Activated CD4-positive, alpha-beta T cell treated with anti-CD3 and anti-CD28 coated beads, Interleukin-2, amount 10 ng/mL, durations not matched to agents 24 days and 14 days (primary cell): Measurements from ENCODE around the gene GPSM1. TPM values are rescaled to one million over a fixed set of nuclear protein-coding genes. Genes with fewer than 3 reads are reported as not detected.

Source experiments
- DNase-seq: peaks from one replicate; pipeline ENCODE4 v3.0.0; 2022
- H3K27ac Mint-ChIP-seq: one replicate; pipeline ENCODE4 v1.8.0; 2022; ENCODE audit warnings: mild to moderate bottlenecking, mixed read lengths
- H3K27me3 Mint-ChIP-seq: one replicate; pipeline ENCODE4 v1.8.0; 2022; ENCODE audit warnings: mixed read lengths
- H3K36me3 Mint-ChIP-seq: one replicate; pipeline ENCODE4 v1.8.0; 2022; ENCODE audit warnings: low read depth, mild to moderate bottlenecking, mixed read lengths
- H3K4me1 Mint-ChIP-seq: one replicate; pipeline ENCODE4 v1.8.0; 2021; ENCODE audit warnings: mixed read lengths
- H3K4me3 Mint-ChIP-seq: one replicate; pipeline ENCODE4 v1.8.0; 2022; ENCODE audit warnings: mild to moderate bottlenecking, moderate library complexity, mixed read lengths
- H3K9me3 Mint-ChIP-seq: one replicate; pipeline ENCODE4 v1.8.0; 2021; ENCODE audit warnings: mixed read lengths
- intact Hi-C: fragments of 100-400 bp; cut with micrococcal nuclease; formaldehyde crosslinking; loops from one replicate; pipeline ENCODE4 v1.15.1; 2023
- total RNA-seq: library from RNA; stranded (reverse); gene quantifications from 2 replicates; pipeline ENCODE4 v1.2.3, GENCODE V29; 2022

GPSM1 gene
- total RNA-seq, 1 donor from 2014 or later, result 19.2 TPM

DNA sequence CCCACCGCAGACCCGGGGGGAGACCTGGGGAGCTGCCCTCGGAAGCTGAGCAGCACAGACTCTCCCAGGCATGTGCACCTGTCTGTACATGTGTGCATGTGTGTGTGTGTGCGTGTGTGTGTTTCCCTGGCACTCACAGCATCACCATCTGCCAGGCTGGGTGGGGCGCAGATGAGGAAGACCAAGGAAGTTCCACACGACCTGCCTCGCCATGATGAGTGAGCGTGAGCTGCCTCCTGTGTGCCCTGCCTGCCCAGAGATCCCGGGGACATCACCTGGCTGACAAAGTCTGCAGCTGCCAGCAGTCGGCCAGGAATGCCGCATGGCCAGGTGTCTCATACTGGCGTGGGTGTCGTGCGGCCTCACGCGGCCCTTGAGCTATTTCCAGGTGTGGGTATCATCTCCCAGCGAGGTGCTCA is 4.0 kb upstream of the GPSM1 start:
- no peak for DNase-seq
- intact Hi-C loops, result no loop called here
- no peaks in the 10 kb centered on the region for H3K4me1 Mint-ChIP-seq
- H3K27ac Mint-ChIP-seq, result no peak overlapping the region
- no peaks in the 10 kb centered on the region for H3K36me3 Mint-ChIP-seq
- H3K27me3 Mint-ChIP-seq, result no peaks in the 10 kb centered on the region
- H3K9me3 Mint-ChIP-seq, result no peaks in the 10 kb centered on the region
- no peak overlapping the region for H3K4me3 Mint-ChIP-seq

- intact Hi-C loops, result no loop called here
Measured at GRCh38 chr9:136324501-136325300, 2.6 kb upstream of the GPSM1 start.

GRCh38 chr9:136325358-136325757 is 2.0 kb upstream of the GPSM1 start:
- intact Hi-C loops, result no loop called here
- H3K27ac Mint-ChIP-seq, result no peak overlapping the region

More at GRCh38 chr9:136324501-136325300, 2.6 kb upstream of the GPSM1 start:
- Mint-ChIP-seq H3K9me3 (no peaks in the 10 kb centered on the region), H3K36me3 (no peaks in the 10 kb centered on the region), H3K27ac (no peak overlapping the region), H3K4me3 (no peak overlapping the region), H3K27me3 (no peaks in the 10 kb centered on the region), H3K4me1 (peaks cover 3% of the 10 kb centered on the region)
- DNase-seq, result no peak

DNA sequence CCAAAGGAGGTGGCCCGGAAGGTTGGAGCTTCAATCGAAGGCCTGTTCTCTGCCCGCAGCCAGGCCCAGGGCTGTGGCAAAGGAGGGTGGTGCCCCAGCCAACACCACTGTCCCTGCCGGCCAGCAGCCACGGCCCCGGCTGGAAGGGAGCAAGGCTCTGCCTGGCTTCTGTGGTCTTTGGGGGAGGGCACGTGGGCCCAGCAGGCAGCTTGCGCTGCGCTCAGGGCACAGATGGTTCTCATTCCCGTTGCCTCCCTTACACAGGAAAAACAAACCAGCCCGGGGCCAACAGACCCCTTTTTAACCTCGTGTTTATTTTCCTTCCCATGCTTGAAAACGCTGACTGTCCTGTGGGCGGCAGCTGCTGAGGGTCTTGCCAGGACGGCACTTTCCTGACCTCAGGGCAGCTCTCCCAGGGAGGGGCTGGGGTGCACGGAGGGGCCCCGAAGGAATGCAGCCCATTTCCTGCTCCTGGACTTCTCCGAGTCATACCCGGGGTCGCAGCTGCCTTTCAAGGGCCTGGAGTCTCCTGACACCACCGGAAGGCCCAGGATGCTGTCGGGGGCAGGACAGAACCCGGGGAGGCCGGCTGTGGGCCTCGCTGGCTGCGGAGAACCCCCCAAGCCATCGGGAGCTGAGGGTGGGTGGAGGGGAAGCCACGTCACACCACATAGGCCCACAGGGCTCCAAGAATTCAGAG is 1.1 kb upstream of the GPSM1 start:
- Mint-ChIP-seq H3K36me3 (no peaks in the 10 kb centered on the region), H3K27ac (no peak overlapping the region), H3K4me1 (peaks cover 3% of the 10 kb centered on the region), H3K4me3 (peak overlapping the region; percentile 62), H3K27me3 (no peaks in the 10 kb centered on the region), H3K9me3 (no peaks in the 10 kb centered on the region)
- DNase-seq, result no peak
- intact Hi-C loops, result no loop called here

More at GRCh38 chr9:136325358-136325757, 2.0 kb upstream of the GPSM1 start:
- Mint-ChIP-seq H3K9me3 (no peaks in the 10 kb centered on the region), H3K27me3 (no peaks in the 10 kb centered on the region), H3K4me3 (no peak overlapping the region), H3K36me3 (no peaks in the 10 kb centered on the region), H3K4me1 (peaks cover 3% of the 10 kb centered on the region)
- DNase-seq, result no peak

- H3K27ac Mint-ChIP-seq, result peak overlapping the region; percentile 34
- no peaks in the 10 kb centered on the region for H3K27me3 Mint-ChIP-seq
- H3K4me3 Mint-ChIP-seq, result peak overlapping the region; percentile 62
- H3K9me3 Mint-ChIP-seq, result no peaks in the 10 kb centered on the region
- no peak for DNase-seq
- intact Hi-C loops, result no loop called here
- H3K36me3 Mint-ChIP-seq, result no peaks in the 10 kb centered on the region
- peaks cover 3% of the 10 kb centered on the region for H3K4me1 Mint-ChIP-seq
Measured at GRCh38 chr9:136326761-136327303, 507 bp upstream of the GPSM1 start.

- no peak overlapping the region for H3K27ac Mint-ChIP-seq
- no peaks in the 10 kb centered on the region for H3K27me3 Mint-ChIP-seq
- intact Hi-C loops, result no loop called here
- no peaks in the 10 kb centered on the region for H3K9me3 Mint-ChIP-seq
- no peak for DNase-seq
- no peaks in the 10 kb centered on the region for H3K36me3 Mint-ChIP-seq
- H3K4me3 Mint-ChIP-seq, result peak overlapping the region; percentile 68
- peaks cover 3% of the 10 kb centered on the region for H3K4me1 Mint-ChIP-seq
Measured at GRCh38 chr9:136328011-136328621, 777 bp downstream of the GPSM1 start.

DNA sequence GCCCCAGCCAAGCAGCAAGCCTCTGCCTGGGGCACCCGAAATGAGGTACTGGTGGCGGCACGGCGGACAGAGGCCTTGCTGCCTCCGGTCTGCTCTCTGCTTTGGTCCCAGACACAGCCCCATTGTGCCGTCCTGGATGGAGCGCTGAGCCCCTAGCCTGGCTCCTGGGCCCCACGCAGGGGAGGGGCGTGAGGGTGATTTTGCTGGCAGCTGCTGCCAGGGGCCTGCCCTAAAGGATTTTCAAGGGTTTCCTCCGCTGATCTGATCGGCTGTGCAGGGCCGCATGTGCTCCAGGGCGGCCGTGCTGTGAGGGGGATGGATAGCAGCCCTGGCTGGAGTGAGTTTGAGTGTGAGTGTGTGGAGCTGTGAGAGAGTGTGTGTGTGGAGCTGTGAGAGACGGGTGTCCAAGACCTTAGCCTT is 1.3 kb downstream of the GPSM1 start:
- H3K27me3 Mint-ChIP-seq, result no peaks in the 10 kb centered on the region
- peak overlapping the region; percentile 34 for H3K27ac Mint-ChIP-seq
- intact Hi-C loops, result no loop called here

DNA sequence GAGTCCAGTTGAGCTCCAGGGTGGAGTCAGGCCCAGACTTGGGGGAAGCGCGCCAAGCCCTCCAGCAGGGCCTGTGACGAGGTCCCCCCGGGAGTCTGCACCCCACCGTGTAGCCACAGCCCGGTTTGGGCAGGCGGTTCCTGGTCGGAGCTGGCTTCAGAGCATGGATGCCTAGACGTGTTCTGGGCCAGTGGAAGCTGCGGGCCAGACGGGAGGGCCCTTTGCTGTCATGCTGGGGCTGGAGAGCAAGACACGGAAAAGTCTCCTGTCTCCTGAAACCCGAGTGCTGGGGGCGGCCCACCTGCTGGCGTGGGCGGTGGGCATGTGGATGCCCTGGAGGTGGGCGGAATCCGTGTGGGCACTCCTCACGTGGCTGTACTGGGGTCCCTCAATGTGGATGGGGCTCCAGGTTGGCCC is 1.9 kb downstream of the GPSM1 start:
- Mint-ChIP-seq H3K27ac (no peak overlapping the region), H3K4me1 (peaks cover 3% of the 10 kb centered on the region), H3K27me3 (no peaks in the 10 kb centered on the region), H3K9me3 (no peaks in the 10 kb centered on the region), H3K36me3 (no peaks in the 10 kb centered on the region), H3K4me3 (no peak overlapping the region)
- intact Hi-C loops, result no loop called here
- no peak for DNase-seq

More for the DNA sequence above, 1.3 kb downstream of the GPSM1 start:
- Mint-ChIP-seq H3K9me3 (no peaks in the 10 kb centered on the region), H3K4me3 (peak overlapping the region; percentile 68), H3K36me3 (no peaks in the 10 kb centered on the region), H3K4me1 (peaks cover 3% of the 10 kb centered on the region)
- DNase-seq, result no peak

- no peak for DNase-seq
- no peaks in the 10 kb centered on the region for H3K36me3 Mint-ChIP-seq
- no peaks in the 10 kb centered on the region for H3K9me3 Mint-ChIP-seq
- no peak overlapping the region for H3K27ac Mint-ChIP-seq
- intact Hi-C loops, result no loop called here
- H3K4me1 Mint-ChIP-seq, result peaks cover 3% of the 10 kb centered on the region
- no peak overlapping the region for H3K4me3 Mint-ChIP-seq
- H3K27me3 Mint-ChIP-seq, result no peaks in the 10 kb centered on the region
Measured at GRCh38 chr9:136329636-136330405, 2.5 kb downstream of the GPSM1 start.

DNA sequence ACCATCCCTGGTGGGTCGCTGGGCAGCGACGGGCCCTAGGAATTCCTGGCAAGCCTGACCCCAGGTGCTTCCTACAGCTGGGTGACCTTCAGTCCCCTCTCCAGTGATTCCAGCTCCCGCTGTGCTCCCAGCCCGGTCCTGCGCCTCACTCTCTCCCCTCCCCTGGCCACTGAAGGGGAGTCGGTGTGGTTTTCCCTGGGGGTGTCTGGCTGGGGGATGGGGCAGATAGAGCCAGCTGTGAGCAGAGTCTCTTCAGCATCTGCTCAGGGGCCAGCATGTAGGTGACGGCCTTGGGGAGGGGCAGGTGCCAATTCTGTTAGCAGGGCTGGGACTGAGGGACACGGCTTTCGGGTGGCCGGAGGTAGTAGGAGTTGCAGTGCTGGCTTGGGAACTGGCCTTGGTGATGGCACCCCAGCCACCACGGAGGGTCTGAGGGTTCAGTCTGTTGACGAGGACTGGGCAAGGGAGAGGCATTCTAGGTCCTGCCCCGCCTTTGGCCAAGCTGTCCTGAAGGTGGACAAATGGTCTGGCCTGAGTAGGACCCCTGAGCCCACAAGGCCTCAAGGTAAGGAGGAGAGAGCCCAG is 3.2 kb downstream of the GPSM1 start:
- intact Hi-C loops, result no loop called here
- Mint-ChIP-seq H3K4me1 (peaks cover 3% of the 10 kb centered on the region), H3K27me3 (no peaks in the 10 kb centered on the region), H3K27ac (no peak overlapping the region), H3K9me3 (no peaks in the 10 kb centered on the region), H3K36me3 (no peaks in the 10 kb centered on the region), H3K4me3 (no peak overlapping the region)
- DNase-seq, result no peak

DNA sequence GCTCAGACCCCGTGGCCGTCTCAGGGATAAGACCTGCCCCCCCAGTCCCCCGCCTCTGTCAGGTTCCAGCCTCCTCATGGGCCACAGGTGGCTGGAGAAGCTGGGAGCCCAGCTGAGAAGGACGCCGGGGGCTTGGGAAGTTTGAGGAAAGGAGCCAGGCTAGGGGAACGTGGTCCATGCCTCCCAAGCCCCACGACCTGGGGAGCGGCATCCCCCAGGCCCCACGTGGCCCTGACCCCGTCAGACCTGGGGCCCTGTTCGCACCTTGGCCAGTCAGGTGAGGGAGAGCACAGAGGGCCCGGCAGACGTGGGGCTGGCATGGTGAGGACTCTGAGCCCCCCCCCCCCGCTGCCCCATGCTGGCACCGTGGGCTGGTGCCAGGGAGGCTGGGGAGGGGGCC is 3.7 kb downstream of the GPSM1 start:
- H3K36me3 Mint-ChIP-seq, result no peaks in the 10 kb centered on the region
- no peaks in the 10 kb centered on the region for H3K27me3 Mint-ChIP-seq
- peaks cover 3% of the 10 kb centered on the region for H3K4me1 Mint-ChIP-seq
- H3K9me3 Mint-ChIP-seq, result no peaks in the 10 kb centered on the region
- H3K27ac Mint-ChIP-seq, result no peak overlapping the region
- no peak overlapping the region for H3K4me3 Mint-ChIP-seq
- no peak for DNase-seq
- intact Hi-C loops, result no loop called here

DNA sequence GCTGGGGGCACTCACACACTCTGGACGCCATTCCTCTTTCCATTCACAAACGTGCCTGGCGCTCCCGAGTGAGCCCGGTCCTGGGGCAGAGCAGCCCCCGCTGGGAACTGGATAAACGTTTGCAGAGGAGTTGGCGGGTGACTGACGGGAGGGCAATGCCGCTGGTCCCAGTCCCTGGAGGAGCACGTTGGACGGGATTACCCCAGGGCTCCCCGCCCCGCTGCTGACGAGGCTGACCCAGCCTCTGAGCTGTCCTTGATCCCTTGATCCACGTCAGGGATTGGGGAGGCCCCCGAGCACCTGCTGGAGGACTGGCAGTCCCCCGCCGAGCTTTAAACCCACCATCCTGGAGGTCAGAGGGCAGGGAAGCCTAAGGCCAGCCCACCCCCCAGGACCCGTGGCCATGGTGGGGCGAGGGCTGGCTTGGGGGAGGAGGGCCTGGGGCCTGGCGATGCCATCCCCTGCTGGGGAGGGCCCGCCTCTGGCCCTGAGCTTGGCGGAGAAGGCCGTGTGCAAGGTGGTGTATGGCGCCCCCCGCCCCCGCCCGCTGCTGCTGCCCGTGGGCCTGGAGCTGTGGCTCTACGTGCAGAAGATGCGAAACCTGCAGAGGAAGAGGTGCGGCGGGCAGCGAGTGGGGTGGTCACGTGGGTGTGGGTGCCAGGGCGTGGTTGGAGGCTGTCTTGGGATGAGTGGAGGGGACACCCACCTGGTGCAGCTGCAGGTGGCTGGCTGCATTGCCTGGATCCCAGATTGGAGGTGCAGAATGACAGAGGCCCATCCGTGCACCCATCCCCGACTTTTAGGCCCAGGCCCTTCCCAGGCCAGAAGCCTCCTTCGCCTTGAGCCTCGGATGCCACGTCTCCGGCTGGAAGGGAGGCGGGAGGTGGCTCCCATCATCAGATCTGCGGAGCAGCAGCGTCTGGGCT is 4.5 kb downstream of the GPSM1 start:
- H3K4me1 Mint-ChIP-seq, result peaks cover 3% of the 10 kb centered on the region
- H3K9me3 Mint-ChIP-seq, result no peaks in the 10 kb centered on the region
- no peaks in the 10 kb centered on the region for H3K36me3 Mint-ChIP-seq
- no peaks in the 10 kb centered on the region for H3K27me3 Mint-ChIP-seq
- intact Hi-C loops, result no loop called here
- no peak for DNase-seq
- H3K4me3 Mint-ChIP-seq, result no peak overlapping the region
- H3K27ac Mint-ChIP-seq, result no peak overlapping the region
